H1 (cell line): ENCODE results near the gene TTC23. TPM values are rescaled to one million over a fixed set of nuclear protein-coding genes. Genes with fewer than 3 reads are reported as not detected.

ENCODE experiments used
- CTCF ChIA-PET: fragments of 300-600 bp; sonication (Branson Sonifier 250); formaldehyde crosslinking; loops from one replicate; lab custom pipeline; 2021; ENCODE audit not compliant: partially characterized antibody; lab: Charles Lee
- POLR2A ChIA-PET: fragments of 300-600 bp; sonication (Branson Sonifier 250); formaldehyde crosslinking; loops from one replicate; lab custom pipeline; 2021; ENCODE audit warnings: inconsistent platforms; ENCODE audit not compliant: partially characterized antibody; lab: Charles Lee
- DNase-seq, 2 experiments: peaks; one replicate each; pipeline versions ENCODE4 v3.0.0 to v3.0.0-alpha.2; 2010 to 2022; ENCODE audit warnings: low spot score in 2 of 2, low read depth in 1 of 2, mixed read lengths in 1 of 2
- FAIRE-seq: peaks from 2 replicates; lab custom pipeline; 2011; peaks lifted over from hg19 to GRCh38; lab: Jason Lieb, UNC
- H2AFZ ChIP-seq: 2 replicates; pipeline ENCODE4 v1.8.1; 2012; ENCODE audit warnings: low read length, inconsistent platforms
- H2AK5ac ChIP-seq: 2 replicates; pipeline ENCODE4 v1.6.1; 2013; ENCODE audit warnings: low read depth, low read length
- H2BK120ac ChIP-seq: replicated peaks from 2 replicates; pipeline ENCODE3; 2013; ENCODE audit warnings: low read depth, low read length, inconsistent platforms
- H2BK12ac ChIP-seq: 2 replicates; pipeline ENCODE4 v1.6.1; 2013; ENCODE audit warnings: low read depth, low read length
- H2BK15ac ChIP-seq: 2 replicates; pipeline ENCODE4 v1.6.1; 2013; ENCODE audit warnings: low read length
- H2BK20ac ChIP-seq: 2 replicates; pipeline ENCODE4 v1.6.1; 2013; ENCODE audit warnings: low read length
- H2BK5ac ChIP-seq: 2 replicates; pipeline ENCODE4 v1.6.1; 2013; ENCODE audit warnings: low read depth, low read length
- H3K14ac ChIP-seq: 2 replicates; pipeline ENCODE4 v1.6.1; 2013; ENCODE audit warnings: inconsistent platforms; ENCODE audit not compliant: insufficient read length
- H3K18ac ChIP-seq: 2 replicates; pipeline ENCODE4 v1.6.1; 2013; ENCODE audit warnings: low read length; ENCODE audit errors: extremely low read depth
- H3K23ac ChIP-seq: 2 replicates; pipeline ENCODE4 v1.6.1; 2013; ENCODE audit warnings: inconsistent platforms; ENCODE audit not compliant: insufficient read length
- H3K23me2 ChIP-seq: 2 replicates; pipeline ENCODE4 v1.6.1; 2013; ENCODE audit warnings: low read depth, low read length
- H3K27ac ChIP-seq: 2 replicates; pipeline ENCODE4 v1.6.1; 2011; ENCODE audit warnings: low read depth, low read length, inconsistent platforms
- H3K27me3 ChIP-seq, 4 experiments: replicated peaks in 1 of 4; 1 replicate in 1 of 4; 2 replicates in 3 of 4; pipeline versions ENCODE4 v1.6.1 to v1.8.1; 2011 to 2013; ENCODE audit warnings: low read length in 3 of 4, mild to moderate bottlenecking in 3 of 4, inconsistent platforms in 2 of 4, mixed read lengths in 2 of 4, moderate library complexity in 1 of 4; ENCODE audit not compliant: control insufficient read depth in 3 of 4, insufficient read depth in 3 of 4; ENCODE audit errors: extremely low read depth in 1 of 4
- H3K36me3 ChIP-seq, 4 experiments: 2 replicates each; pipeline versions ENCODE4 v1.6.1 to v1.8.1; 2011 to 2013; ENCODE audit warnings: mild to moderate bottlenecking in 4 of 4, low read length in 3 of 4, moderate library complexity in 2 of 4, control low read depth in 1 of 4, inconsistent platforms in 1 of 4; ENCODE audit not compliant: insufficient read depth in 4 of 4, control insufficient read depth in 2 of 4
- H3K4ac ChIP-seq: replicated peaks from 2 replicates; pipeline ENCODE3; 2013; ENCODE audit warnings: low read length, low read depth, mixed read lengths, inconsistent platforms; ENCODE audit not compliant: insufficient read length
- H3K4me1 ChIP-seq, 4 experiments: replicated peaks in 1 of 4; 1 replicate in 1 of 4; 2 replicates in 3 of 4; pipeline versions ENCODE4 v1.6.1 to v1.8.1; 2011 to 2013; ENCODE audit warnings: low read length in 3 of 4, inconsistent platforms in 2 of 4, mixed read lengths in 1 of 4; ENCODE audit not compliant: insufficient read depth in 4 of 4, control insufficient read depth in 3 of 4
- H3K4me2 ChIP-seq, 2 experiments: 2 replicates each; pipeline versions ENCODE4 v1.6.1 to v1.8.1; 2011 to 2013; ENCODE audit warnings: low read depth in 2 of 2, low read length in 2 of 2, control low read depth in 1 of 2, inconsistent platforms in 1 of 2, mild to moderate bottlenecking in 1 of 2; ENCODE audit not compliant: insufficient read depth in 1 of 2
- H3K4me3 ChIP-seq, 4 experiments: fragments of 200-600, 300-600 bp in 1 of 4; sonication (generic), shearing (Covaris generic), sonication (Bioruptor Twin) in 1 of 4; 2 replicates each; pipeline versions ENCODE4 v1.5.1 to v1.8.1; 2011 to 2016; ENCODE audit warnings: low read length in 4 of 4, low read depth in 3 of 4, control low read depth in 2 of 4, inconsistent platforms in 2 of 4, mild to moderate bottlenecking in 2 of 4, mixed read lengths in 1 of 4, moderate library complexity in 1 of 4; ENCODE audit not compliant: insufficient read depth in 2 of 4; ENCODE audit errors: extremely low read depth in 1 of 4
- H3K56ac ChIP-seq: replicated peaks from 2 replicates; pipeline ENCODE3; 2013; ENCODE audit warnings: low read depth, mild to moderate bottlenecking, mixed read lengths, low read length, inconsistent platforms; ENCODE audit not compliant: insufficient read length
- H3K79me1 ChIP-seq: 2 replicates; pipeline ENCODE4 v1.6.1; 2013; ENCODE audit warnings: low read depth, low read length, control low read depth
- H3K79me2 ChIP-seq, 2 experiments: 2 replicates each; pipeline versions ENCODE4 v1.6.1 to v1.8.1; 2012 to 2013; ENCODE audit warnings: low read length in 2 of 2, mild to moderate bottlenecking in 2 of 2, inconsistent platforms in 1 of 2; ENCODE audit not compliant: insufficient read depth in 2 of 2, control insufficient read depth in 1 of 2
- H3K9ac ChIP-seq, 4 experiments: replicated peaks in 1 of 4; 1 replicate in 1 of 4; 2 replicates in 3 of 4; pipeline versions ENCODE4 v1.6.1 to v1.8.1; 2011 to 2013; ENCODE audit warnings: low read depth in 3 of 4, low read length in 3 of 4, control low read depth in 2 of 4, mild to moderate bottlenecking in 2 of 4, moderate library complexity in 2 of 4, inconsistent platforms in 1 of 4; ENCODE audit errors: extremely low read depth in 1 of 4
- H3K9me3 ChIP-seq, 2 experiments: 2 replicates each; pipeline versions ENCODE4 v1.6.1 to v1.8.1; 2012 to 2013; ENCODE audit warnings: mild to moderate bottlenecking in 2 of 2, moderate library complexity in 2 of 2, control low read depth in 1 of 2, inconsistent platforms in 1 of 2, low read depth in 1 of 2, low read length in 1 of 2, mixed read lengths in 1 of 2; ENCODE audit not compliant: insufficient read depth in 2 of 2
- H4K20me1 ChIP-seq, 2 experiments: replicated peaks in 1 of 2; 2 replicates each; pipeline versions ENCODE3 to v1.8.1; 2011 to 2013; ENCODE audit warnings: inconsistent platforms in 2 of 2, low read length in 2 of 2, mild to moderate bottlenecking in 1 of 2; ENCODE audit not compliant: insufficient read depth in 2 of 2, control insufficient read depth in 1 of 2
- H4K5ac ChIP-seq: 2 replicates; pipeline ENCODE4 v1.6.1; 2013; ENCODE audit warnings: low read length, low read depth, mixed read lengths, inconsistent platforms; ENCODE audit not compliant: insufficient read length
- H4K8ac ChIP-seq: 2 replicates; pipeline ENCODE4 v1.8.0; 2013; ENCODE audit warnings: mild to moderate bottlenecking, moderate library complexity, low read length, inconsistent platforms; ENCODE audit not compliant: insufficient read depth; ENCODE audit errors: extremely low read depth
- H4K91ac ChIP-seq: replicated peaks from 2 replicates; pipeline ENCODE3; 2013; ENCODE audit warnings: low read length, mixed read lengths, inconsistent platforms; ENCODE audit not compliant: insufficient read length
- BCL11A ChIP-seq, 2 experiments: IDR thresholded peaks; one replicate each; pipeline ENCODE4 v1.6.1; 2011; ENCODE audit warnings: low read depth in 2 of 2, low read length in 2 of 2, mild to moderate bottlenecking in 2 of 2
- BRCA1 ChIP-seq: IDR thresholded peaks from 2 replicates; pipeline ENCODE4 v1.6.1; 2012; ENCODE audit warnings: low read depth, low read length, improper control_type of control experiment
- CHD2 ChIP-seq: IDR thresholded peaks from 2 replicates; pipeline ENCODE4 v1.6.1; 2012; ENCODE audit warnings: low read length, improper control_type of control experiment
- CREB1 ChIP-seq: IDR thresholded peaks from 2 replicates; pipeline ENCODE4 v1.6.1; 2012; ENCODE audit warnings: inconsistent platforms
- KDM4A ChIP-seq: IDR thresholded peaks from one replicate; pipeline ENCODE4 v1.7.1; 2012; ENCODE audit warnings: low read depth, mild to moderate bottlenecking, moderate library complexity, low read length, inconsistent platforms; ENCODE audit not compliant: severe bottlenecking
- NANOG ChIP-seq: IDR thresholded peaks from 2 replicates; pipeline ENCODE4 v1.6.1; 2011; ENCODE audit warnings: low read length, low read depth, mild to moderate bottlenecking, inconsistent platforms; ENCODE audit not compliant: insufficient read depth, poor library complexity, severe bottlenecking
- PHF8 ChIP-seq: fragments of 200-600 bp; sonication (generic); conservative IDR thresholded peaks from 2 replicates; pipeline ENCODE4 v1.7.1; 2012; ENCODE audit warnings: low read depth, mild to moderate bottlenecking, inconsistent platforms, low read length, moderate library complexity
- POLR2A ChIP-seq, 2 experiments: IDR thresholded peaks; 1 replicate in 1 of 2; 2 replicates in 1 of 2; pipeline ENCODE4 v1.6.1; 2011; ENCODE audit warnings: low read depth in 2 of 2, low read length in 2 of 2, mild to moderate bottlenecking in 2 of 2; ENCODE audit errors: control extremely low read depth in 1 of 2
- SIRT6 ChIP-seq: IDR thresholded peaks from one replicate; pipeline ENCODE4 v1.7.1; 2012; ENCODE audit warnings: low read length, inconsistent platforms
- SIX5 ChIP-seq: IDR thresholded peaks from 2 replicates; pipeline ENCODE4 v1.6.1; 2011; ENCODE audit warnings: mild to moderate bottlenecking, low read depth, low read length
- SRF ChIP-seq: IDR thresholded peaks from 2 replicates; pipeline ENCODE4 v1.6.1; 2011; ENCODE audit warnings: mild to moderate bottlenecking, low read depth, low read length, moderate library complexity
- TAF7 ChIP-seq: optimal IDR thresholded peaks from 2 replicates; pipeline ENCODE3; 2011; ENCODE audit warnings: low read depth, mild to moderate bottlenecking, inconsistent platforms, low read length, moderate library complexity, borderline replicate concordance
- TEAD4 ChIP-seq: IDR thresholded peaks from 2 replicates; pipeline ENCODE4 v1.6.1; 2012; ENCODE audit warnings: low read depth, low read length, inconsistent platforms, mixed read lengths
- ZNF274 ChIP-seq: IDR thresholded peaks from 2 replicates; pipeline ENCODE4 v1.7.0; 2012; ENCODE audit warnings: low read length, borderline replicate concordance; ENCODE audit errors: extremely low read depth
- WGBS, 2 experiments: shearing (Covaris generic) in 1 of 2; methylation state at CpG; one replicate each; pipeline versions ENCODE4 v1.1.6 to v1.1.7; 2013 to 2015; ENCODE audit warnings: low lambda C conversion rate in 2 of 2, mixed read lengths in 2 of 2, inconsistent platforms in 1 of 2, low coverage in 1 of 2, missing lambda C conversion rate in 1 of 2; ENCODE audit not compliant: insufficient replicate concordance in 2 of 2, insufficient coverage in 1 of 2, insufficient read length in 1 of 2; ENCODE audit errors: extremely low coverage in 1 of 2, missing lambda C conversion rate in 1 of 2; 5-methylcytosine and 5-hydroxymethylcytosine counted together
- polyA plus RNA-seq, 7 experiments: library from polyadenylated mRNA; depleted of rRNA in 3 of 7; stranded (reverse) in 5 of 7; unstranded in 2 of 7; fragments of >200 nt in 5 of 7; fragments of 200-250 nt in 2 of 7; gene quantifications; 1 replicate in 5 of 7; 2 replicates in 1 of 7; 4 replicates in 1 of 7; pipeline versions ENCODE4 v1.2.1 to v1.2.3, GENCODE V29; 2011 to 2013; ENCODE audit warnings: missing spikeins in 2 of 7, mixed read lengths in 2 of 7
- total RNA-seq: library from RNA; stranded (reverse); fragmentation: NEBNext Ultra II Directional; extraction: Animal tissue kit (Norgen Biotek cat#: 25700); gene quantifications from 2 replicates; pipeline ENCODE4 v1.2.1, GENCODE V29; 2021
- TF ChIP-seq, protein P1 (sequence below): IDR thresholded peaks from 2 replicates; pipeline ENCODE4 v1.6.1; 2012; ENCODE audit warnings: inconsistent platforms

Gene TTC23
- total and polyA plus RNA-seq, 2 of the 8 experiments (the other 6 are each of a cell fraction or from before 2014, with no cell fraction given): 4.8 to 23.0 TPM

DNA sequence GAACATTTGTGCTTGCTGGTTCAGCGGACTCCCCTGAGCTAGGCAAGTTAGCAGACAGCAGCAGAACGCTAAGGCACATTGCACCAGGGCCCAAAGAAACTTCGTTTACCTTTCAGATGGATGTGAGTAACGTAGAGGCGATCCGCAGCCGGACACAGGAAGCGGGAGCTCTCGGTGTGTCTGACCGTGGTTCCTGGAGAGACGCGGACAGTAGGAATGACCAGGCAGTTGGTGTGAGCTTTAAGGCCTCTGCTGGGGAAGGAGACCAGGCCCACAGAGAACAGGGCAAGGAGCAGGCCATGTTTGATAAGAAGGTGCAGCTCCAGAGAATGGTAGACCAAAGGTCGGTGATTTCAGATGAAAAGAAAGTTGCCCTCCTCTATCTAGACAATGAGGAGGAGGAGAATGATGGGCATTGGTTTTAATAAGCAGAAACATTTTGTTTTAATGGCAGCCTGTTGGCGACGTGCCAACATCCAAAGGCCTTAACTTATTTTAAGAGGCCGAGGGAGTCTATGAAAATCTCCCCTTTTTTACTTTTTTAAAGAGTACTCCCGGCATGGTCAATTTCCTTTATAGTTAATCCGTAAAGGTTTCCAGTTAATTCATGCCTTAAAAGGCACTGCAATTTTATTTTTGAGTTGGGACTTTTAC lies 116.6 kb downstream of the TTC23 start:
- no peak overlapping the region for H3K18ac ChIP-seq
- no peak overlapping the region for H3K4ac ChIP-seq
- ChIA-PET CTCF (interaction anchor here (0.7 to 1.7 kb wide), 3 partner anchors 27 to 31 kb away, joined by 3 to 8 read pairs (median 3); partner anchors contain the start of gene SYNM), POLR2A (no interaction called here)
- H3K36me3 ChIP-seq: no peaks in the 10 kb centered on the region
- no peak overlapping the region for H2BK5ac ChIP-seq
- H3K27ac ChIP-seq: no peak overlapping the region
- H3K79me2 ChIP-seq: no peaks in the 10 kb centered on the region
- no peak overlapping the region for H4K5ac ChIP-seq
- no peak overlapping the region for H4K91ac ChIP-seq
- no peak overlapping the region for H4K8ac ChIP-seq
- no peak overlapping the region for H2BK12ac ChIP-seq
- no peaks in the 10 kb centered on the region for H4K20me1 ChIP-seq
- H3K9ac ChIP-seq: no peak overlapping the region
- no peak overlapping the region for H2BK15ac ChIP-seq
- no peak overlapping the region for H2BK20ac ChIP-seq
- FAIRE-seq (no peak), DNase-seq (no peak)
- no peaks in the 10 kb centered on the region for H3K9me3 ChIP-seq
- no peak overlapping the region for H2AK5ac ChIP-seq
- H3K23ac ChIP-seq: no peak overlapping the region
- H3K79me1 ChIP-seq: no peaks in the 10 kb centered on the region
- no peak overlapping the region for H3K4me2 ChIP-seq
- H2AFZ ChIP-seq: no peak overlapping the region
- no peak overlapping the region for H2BK120ac ChIP-seq
- no peaks in the 10 kb centered on the region for H3K27me3 ChIP-seq
- no peak overlapping the region for H3K14ac ChIP-seq
- H3K56ac ChIP-seq: no peak overlapping the region
- no peak overlapping the region for H3K4me3 ChIP-seq
- 93% methylated on average over 18 of the region's 18 CpGs; no CpG with 5 or more reads in 1 of the 2 experiments for WGBS, 2 experiments
- H3K23me2 ChIP-seq: no peaks in the 10 kb centered on the region
- peaks cover 0 to 3% (median 1%) of the 10 kb centered on the region in 4 experiments; a peak in 2 of 7 replicates for H3K4me1 ChIP-seq
- TF ChIP-seq SIRT6 (no peak), TAF7 (no peak), KDM4A (no peak), SRF (no peak), POLR2A (IDR thresholded peaks at IDR 0.05; ENCODE audit: control extremely low read depth in 1 of 2, low read depth in 2 of 2, low read length in 2 of 2) (no peak), CREB1 (no peak), BCL11A (IDR thresholded peaks at IDR 0.05; ENCODE audit: low read depth in 2 of 2, low read length in 2 of 2) (no peak), TEAD4 (no peak), BRCA1 (no peak), NANOG (no peak), ZNF274 (no peak), PHF8 (no peak), SIX5 (no peak), CHD2 (no peak)
- TF ChIP-seq, protein P1, sequence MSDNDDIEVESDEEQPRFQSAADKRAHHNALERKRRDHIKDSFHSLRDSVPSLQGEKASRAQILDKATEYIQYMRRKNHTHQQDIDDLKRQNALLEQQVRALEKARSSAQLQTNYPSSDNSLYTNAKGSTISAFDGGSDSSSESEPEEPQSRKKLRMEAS: no peak
